ENCODE measurements around the gene POGZ.

POGZ gene, protein sequence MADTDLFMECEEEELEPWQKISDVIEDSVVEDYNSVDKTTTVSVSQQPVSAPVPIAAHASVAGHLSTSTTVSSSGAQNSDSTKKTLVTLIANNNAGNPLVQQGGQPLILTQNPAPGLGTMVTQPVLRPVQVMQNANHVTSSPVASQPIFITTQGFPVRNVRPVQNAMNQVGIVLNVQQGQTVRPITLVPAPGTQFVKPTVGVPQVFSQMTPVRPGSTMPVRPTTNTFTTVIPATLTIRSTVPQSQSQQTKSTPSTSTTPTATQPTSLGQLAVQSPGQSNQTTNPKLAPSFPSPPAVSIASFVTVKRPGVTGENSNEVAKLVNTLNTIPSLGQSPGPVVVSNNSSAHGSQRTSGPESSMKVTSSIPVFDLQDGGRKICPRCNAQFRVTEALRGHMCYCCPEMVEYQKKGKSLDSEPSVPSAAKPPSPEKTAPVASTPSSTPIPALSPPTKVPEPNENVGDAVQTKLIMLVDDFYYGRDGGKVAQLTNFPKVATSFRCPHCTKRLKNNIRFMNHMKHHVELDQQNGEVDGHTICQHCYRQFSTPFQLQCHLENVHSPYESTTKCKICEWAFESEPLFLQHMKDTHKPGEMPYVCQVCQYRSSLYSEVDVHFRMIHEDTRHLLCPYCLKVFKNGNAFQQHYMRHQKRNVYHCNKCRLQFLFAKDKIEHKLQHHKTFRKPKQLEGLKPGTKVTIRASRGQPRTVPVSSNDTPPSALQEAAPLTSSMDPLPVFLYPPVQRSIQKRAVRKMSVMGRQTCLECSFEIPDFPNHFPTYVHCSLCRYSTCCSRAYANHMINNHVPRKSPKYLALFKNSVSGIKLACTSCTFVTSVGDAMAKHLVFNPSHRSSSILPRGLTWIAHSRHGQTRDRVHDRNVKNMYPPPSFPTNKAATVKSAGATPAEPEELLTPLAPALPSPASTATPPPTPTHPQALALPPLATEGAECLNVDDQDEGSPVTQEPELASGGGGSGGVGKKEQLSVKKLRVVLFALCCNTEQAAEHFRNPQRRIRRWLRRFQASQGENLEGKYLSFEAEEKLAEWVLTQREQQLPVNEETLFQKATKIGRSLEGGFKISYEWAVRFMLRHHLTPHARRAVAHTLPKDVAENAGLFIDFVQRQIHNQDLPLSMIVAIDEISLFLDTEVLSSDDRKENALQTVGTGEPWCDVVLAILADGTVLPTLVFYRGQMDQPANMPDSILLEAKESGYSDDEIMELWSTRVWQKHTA (N-terminal part only)

DNA sequence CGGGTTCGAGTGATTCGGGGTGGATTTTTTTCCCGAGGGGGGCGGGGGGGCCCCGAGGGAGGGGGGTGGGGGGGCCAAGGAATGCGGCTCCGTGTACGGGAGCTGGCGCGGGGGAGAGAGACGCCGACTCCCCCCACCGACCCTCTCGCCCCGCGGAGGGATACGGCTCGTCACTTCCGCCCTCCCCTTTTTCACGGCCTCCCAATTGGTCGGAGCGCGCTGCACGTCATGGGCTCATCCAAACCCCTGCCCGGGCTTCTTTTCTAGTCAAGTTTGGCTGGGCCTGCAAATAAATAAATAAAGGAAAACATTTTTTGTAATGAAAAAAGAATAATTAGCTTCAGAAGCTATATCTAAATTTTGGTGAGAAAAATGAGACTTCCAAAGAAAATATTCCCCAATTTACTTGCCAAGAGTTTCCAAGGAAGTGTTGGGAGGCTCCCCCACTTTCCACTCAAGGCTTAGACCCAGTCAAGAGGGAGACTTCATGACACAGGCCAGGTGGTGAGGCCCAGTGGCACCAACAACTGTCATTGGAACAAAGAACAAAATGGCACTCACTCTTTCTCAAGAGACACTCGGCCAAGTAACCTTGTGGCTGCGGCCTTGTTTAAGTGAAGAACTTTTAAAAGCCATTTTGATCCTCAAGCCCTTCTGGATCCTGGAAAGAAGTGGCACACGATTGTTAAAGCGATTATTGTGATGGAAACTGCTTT, at the start of gene POGZ:
Gene POGZ, minus strand, starts transcription at position 164 of the 716 bp plus-strand sequence. CDS start 17,290 bp downstream, outside the sequence.
- Mint-ChIP-seq H3K4me3 (peak within 1 kb of the TSS; percentile 91), H3K27ac (peak within 1 kb of the TSS; percentile 91), H3K9me3 (no peaks in the 10 kb centered on the region), H3K36me3 (ENCODE audit: low read depth) (peaks cover 2% of the 10 kb centered on the region), H3K27me3 (ENCODE audit: low read depth) (peaks cover 14% of the 10 kb centered on the region), H3K4me1 (ENCODE audit: low read depth) (peaks cover 15% of the 10 kb centered on the region)

DNA sequence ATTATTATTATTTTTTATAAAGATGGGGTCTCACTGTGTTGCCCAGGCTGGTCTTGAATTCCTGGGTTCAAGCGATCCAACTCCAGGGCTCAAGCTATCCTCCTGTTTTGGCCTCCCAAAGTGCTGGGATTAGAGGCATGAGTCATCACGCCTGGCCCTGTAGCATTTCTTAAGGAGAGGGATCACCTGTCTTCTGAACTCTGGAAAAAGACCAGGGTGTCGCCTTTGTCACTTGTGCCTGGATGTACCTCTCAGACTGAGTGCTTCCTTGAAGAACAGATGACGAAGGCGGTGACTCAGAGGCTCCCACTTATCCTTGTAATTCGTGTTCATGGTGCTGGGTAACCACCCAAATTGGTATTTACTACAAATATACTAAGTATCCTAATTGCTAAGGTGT, 49.5 kb upstream of the POGZ start:
- Mint-ChIP-seq H3K27ac (no peak overlapping the region), H3K36me3 (ENCODE audit: low read depth) (no peaks in the 10 kb centered on the region), H3K27me3 (ENCODE audit: low read depth) (peaks cover 32% of the 10 kb centered on the region), H3K9me3 (no peaks in the 10 kb centered on the region), H3K4me3 (no peak overlapping the region), H3K4me1 (ENCODE audit: low read depth) (peaks cover 16% of the 10 kb centered on the region)

DNA sequence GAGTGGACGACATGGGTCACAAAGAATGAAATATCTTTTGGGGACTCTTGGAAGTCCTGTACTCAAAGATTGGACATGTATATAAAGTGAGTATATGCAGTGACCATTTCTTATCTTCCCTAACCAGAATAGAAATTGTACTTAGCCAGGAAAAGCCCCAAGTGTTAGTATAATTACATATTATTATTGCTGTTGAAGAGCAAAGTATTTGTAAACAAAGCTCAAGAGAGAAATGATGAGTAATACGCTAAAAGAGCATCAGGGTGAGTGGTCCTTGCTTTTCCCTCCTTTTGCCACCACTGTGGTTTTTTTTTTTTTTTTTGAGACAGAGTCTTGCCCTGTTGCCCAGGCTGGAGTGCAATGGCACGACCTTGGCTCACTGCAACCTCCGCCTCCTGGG, 45.5 kb upstream of the POGZ start:
- no peaks in the 10 kb centered on the region for H3K9me3 Mint-ChIP-seq
- H3K36me3 Mint-ChIP-seq (ENCODE audit: low read depth) = no peaks in the 10 kb centered on the region
- H3K4me3 Mint-ChIP-seq = no peak overlapping the region
- H3K4me1 Mint-ChIP-seq (ENCODE audit: low read depth) = no peaks in the 10 kb centered on the region
- H3K27ac Mint-ChIP-seq = no peak overlapping the region
- peaks cover 22% of the 10 kb centered on the region for H3K27me3 Mint-ChIP-seq (ENCODE audit: low read depth)

DNA sequence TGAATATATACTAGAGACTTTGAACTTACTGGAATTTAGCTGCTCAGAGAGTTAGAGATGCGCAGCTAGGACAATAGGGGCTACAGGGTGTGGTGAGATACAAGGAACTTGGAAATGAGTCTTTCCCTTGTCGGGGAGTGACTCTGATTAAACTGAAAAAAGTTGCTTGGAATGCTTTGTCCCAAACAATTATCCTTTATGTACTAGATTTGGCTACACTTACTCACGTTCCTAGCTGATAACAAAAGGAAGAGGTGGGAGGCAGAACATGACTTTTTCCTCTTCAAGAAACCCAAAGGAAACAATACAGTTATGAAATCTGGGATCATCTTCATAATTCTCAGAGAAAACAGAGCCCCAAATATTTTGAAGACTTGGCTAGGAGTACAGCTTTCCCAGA, 45.0 kb upstream of the POGZ start:
- H3K4me3 Mint-ChIP-seq = no peak overlapping the region
- H3K27ac Mint-ChIP-seq = no peak overlapping the region
- no peaks in the 10 kb centered on the region for H3K36me3 Mint-ChIP-seq (ENCODE audit: low read depth)
- H3K4me1 Mint-ChIP-seq (ENCODE audit: low read depth) = no peaks in the 10 kb centered on the region
- no peaks in the 10 kb centered on the region for H3K9me3 Mint-ChIP-seq
- H3K27me3 Mint-ChIP-seq (ENCODE audit: low read depth) = peaks cover 19% of the 10 kb centered on the region

DNA sequence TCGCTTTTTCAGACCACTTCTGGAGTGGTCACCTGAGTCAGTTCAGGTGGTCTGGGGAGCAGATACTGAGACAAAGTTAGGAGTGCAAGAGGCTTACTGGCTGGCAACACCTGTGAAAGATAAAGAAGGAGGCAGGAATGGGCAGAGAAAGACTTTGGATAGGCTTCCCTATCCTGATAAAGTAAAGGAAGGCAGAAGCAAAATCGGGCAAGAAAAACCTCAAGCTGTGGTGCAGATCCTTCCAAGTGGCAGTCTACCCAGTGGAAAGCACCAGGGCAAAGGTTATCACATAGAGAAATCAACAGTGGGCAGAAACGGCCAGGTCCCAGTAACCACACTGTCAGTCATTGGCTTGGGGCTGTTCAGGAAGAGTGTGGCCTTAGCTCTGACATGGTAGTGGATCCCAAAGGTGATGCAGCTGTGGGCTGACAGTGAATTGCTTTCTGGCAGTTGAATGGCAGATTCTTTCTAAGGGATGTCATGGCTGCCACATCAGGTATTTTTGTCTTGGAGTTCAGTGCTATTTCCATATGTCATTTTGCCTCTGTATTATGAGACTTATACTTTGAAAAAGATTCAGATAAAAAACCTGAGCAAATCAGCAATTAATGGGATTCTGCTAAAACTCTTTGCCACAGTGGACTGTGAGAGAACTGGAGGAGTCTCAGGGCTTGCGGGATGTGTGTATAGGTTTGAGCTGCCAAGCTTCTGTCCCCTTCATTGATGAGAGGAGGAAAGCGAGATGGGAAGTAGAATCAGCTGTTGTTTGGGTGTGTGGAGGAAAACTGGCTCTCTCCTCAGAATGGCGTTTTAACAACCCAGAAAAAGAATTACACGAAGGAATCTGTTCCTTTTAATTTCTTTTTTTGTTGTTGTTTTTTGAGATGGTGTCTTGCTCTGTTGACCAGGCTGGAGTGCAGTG, 43.8 kb upstream of the POGZ start:
- Mint-ChIP-seq H3K27me3 (ENCODE audit: low read depth) (peaks cover 16% of the 10 kb centered on the region), H3K27ac (no peak overlapping the region), H3K4me3 (no peak overlapping the region), H3K9me3 (no peaks in the 10 kb centered on the region), H3K4me1 (ENCODE audit: low read depth) (no peaks in the 10 kb centered on the region), H3K36me3 (ENCODE audit: low read depth) (no peaks in the 10 kb centered on the region)

DNA sequence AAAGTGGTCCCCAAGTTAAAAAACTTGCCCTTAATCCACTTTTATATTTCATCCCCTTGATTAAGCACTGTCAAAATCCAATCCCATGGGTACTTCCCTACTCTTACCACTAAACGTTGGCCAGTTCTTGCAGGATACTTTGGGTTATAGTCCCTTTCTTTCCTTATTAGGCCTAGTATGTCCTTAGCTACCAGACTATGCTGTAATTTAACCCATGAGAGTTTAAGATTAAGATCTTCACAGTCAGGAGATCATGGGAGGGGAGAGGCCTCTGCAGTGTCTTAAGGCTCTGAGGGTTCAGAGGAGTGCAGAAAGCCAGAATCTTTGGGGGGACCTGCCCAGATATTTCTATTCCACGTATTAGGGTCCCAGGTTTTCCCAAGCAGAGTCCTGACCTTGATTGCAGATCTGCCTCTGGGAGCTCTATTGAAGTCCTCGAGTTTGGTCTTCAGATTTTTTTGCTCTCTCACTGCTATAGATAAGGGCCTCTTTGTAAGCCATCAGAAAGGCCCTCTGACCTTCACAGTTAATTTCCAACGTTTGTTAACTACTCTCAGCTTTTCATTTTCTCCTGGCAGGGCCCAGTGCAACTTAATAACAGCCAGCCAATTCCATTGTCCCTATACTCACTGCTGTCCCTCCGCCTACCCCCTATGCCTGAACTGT, 42.9 kb upstream of the POGZ start:
- Mint-ChIP-seq H3K27ac (no peak overlapping the region), H3K9me3 (no peaks in the 10 kb centered on the region), H3K4me3 (no peak overlapping the region), H3K4me1 (ENCODE audit: low read depth) (no peaks in the 10 kb centered on the region), H3K27me3 (ENCODE audit: low read depth) (peaks cover 15% of the 10 kb centered on the region), H3K36me3 (ENCODE audit: low read depth) (no peaks in the 10 kb centered on the region)

DNA sequence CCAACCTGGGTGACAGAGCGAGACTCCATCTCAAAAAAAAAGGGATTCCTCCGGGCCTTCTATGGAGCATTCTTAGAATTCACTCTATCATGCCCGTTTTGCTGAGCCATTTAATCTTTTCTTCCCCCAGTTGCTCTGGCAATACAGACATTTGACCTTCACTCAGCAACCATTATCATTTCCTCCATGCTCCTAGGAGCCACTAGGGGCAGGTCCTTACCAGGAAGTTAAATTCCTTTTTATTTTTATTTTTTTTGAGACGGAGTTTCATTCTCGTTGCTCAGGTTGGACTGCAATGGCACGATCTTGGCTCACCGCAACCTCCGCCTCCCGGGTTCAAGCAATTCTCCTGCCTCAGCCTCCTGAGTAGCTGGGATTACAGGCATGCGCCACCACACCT, 42.2 kb upstream of the POGZ start:
- H3K27ac Mint-ChIP-seq = no peak overlapping the region
- no peak overlapping the region for H3K4me3 Mint-ChIP-seq
- H3K27me3 Mint-ChIP-seq (ENCODE audit: low read depth) = peaks cover 12% of the 10 kb centered on the region
- no peaks in the 10 kb centered on the region for H3K9me3 Mint-ChIP-seq
- no peaks in the 10 kb centered on the region for H3K4me1 Mint-ChIP-seq (ENCODE audit: low read depth)
- no peaks in the 10 kb centered on the region for H3K36me3 Mint-ChIP-seq (ENCODE audit: low read depth)

DNA sequence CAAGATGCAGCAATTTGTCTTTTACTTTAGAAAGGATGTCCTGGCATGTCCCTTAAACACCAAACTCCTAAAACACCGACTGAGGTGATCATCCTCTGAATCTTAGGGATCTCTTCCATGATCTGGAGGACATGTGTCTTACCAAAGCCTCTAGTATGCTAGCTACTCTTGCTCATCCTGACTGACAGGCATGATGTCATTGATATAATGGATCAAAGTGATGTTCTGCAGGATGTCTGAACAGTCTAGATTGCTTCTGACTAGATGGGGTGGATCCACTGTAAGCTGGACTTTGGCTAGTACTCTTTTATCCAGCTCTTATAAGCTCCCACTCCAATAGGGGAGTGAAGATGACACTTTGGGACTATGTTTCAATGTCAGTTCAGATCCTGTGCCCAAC, 40.6 kb upstream of the POGZ start:
- peaks cover 1% of the 10 kb centered on the region for H3K4me1 Mint-ChIP-seq (ENCODE audit: low read depth)
- H3K9me3 Mint-ChIP-seq = no peaks in the 10 kb centered on the region
- peaks cover 3% of the 10 kb centered on the region for H3K27me3 Mint-ChIP-seq (ENCODE audit: low read depth)
- H3K27ac Mint-ChIP-seq = no peak overlapping the region
- H3K36me3 Mint-ChIP-seq (ENCODE audit: low read depth) = no peaks in the 10 kb centered on the region
- H3K4me3 Mint-ChIP-seq = no peak overlapping the region

DNA sequence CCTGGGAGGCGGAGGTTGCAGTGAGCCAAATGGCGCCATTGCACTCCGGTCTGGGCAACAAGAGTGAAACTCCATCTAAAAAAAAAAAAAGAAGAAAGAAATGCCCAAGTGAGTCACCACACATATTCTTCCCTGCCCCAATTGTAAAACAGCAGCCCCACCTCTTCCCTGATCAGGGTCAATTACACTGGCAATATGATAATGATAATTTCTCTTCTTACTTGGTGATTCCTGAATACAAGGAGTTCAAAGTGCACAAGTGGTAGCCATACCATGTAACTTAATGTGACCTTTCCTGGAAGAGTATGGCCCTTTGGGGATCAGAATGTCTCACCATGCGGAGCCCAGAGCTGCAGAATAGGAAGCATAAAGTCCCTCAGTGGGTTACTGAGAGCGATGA, 40.1 kb upstream of the POGZ start:
- H3K27ac Mint-ChIP-seq = no peak overlapping the region
- no peaks in the 10 kb centered on the region for H3K9me3 Mint-ChIP-seq
- peaks cover 1% of the 10 kb centered on the region for H3K4me1 Mint-ChIP-seq (ENCODE audit: low read depth)
- H3K4me3 Mint-ChIP-seq = no peak overlapping the region
- H3K36me3 Mint-ChIP-seq (ENCODE audit: low read depth) = no peaks in the 10 kb centered on the region
- H3K27me3 Mint-ChIP-seq (ENCODE audit: low read depth) = peaks cover 3% of the 10 kb centered on the region

DNA sequence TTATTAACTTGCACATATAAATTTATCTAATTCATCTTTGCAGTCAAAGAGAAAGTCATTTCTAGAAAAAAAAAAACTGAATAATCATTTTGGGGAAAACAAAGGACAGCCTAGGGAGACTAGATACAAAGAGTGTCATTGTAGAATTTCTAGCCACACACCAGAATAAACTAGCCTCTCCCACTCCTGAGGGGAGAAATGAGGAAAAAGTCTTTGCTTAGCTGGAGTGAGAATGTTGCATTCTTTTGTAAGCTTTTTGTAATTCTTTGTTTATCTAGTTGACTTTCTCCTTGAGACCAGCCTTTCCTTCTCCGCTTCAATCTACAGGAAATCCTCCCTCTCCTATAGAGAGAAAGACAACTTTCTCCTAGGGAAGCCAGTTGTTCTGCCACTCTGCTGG, 36.0 kb upstream of the POGZ start:
- no peaks in the 10 kb centered on the region for H3K36me3 Mint-ChIP-seq (ENCODE audit: low read depth)
- H3K9me3 Mint-ChIP-seq = no peaks in the 10 kb centered on the region
- H3K27ac Mint-ChIP-seq = no peak overlapping the region

DNA sequence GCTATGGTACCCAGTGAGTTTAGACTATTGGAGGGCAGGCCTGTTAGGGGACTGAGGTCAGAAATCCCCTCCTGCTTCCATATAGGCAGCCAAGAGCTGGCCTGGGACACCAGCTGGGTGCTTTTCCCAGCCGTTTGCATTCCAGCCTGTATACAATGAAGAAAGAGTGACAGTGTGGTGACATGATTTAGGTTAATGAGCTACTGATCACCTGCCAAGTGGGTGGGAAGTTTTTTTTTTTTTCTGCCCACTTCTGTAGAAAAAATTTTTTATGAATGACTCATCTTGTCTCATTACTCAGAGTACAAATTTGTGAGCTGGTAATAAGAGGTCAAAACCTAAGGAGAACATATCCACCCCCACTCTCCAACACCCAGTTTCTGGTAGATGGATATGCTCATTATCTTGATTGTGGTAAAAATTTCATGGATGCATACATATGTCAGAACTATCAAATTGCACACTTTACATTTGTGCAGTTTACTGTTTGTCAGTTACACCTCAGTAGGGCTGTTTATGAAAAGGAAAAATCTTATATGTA, 35.5 kb upstream of the POGZ start:
- no peaks in the 10 kb centered on the region for H3K36me3 Mint-ChIP-seq (ENCODE audit: low read depth)
- no peaks in the 10 kb centered on the region for H3K27me3 Mint-ChIP-seq (ENCODE audit: low read depth)
- no peak overlapping the region for H3K27ac Mint-ChIP-seq
- peaks cover 1% of the 10 kb centered on the region for H3K4me1 Mint-ChIP-seq (ENCODE audit: low read depth)
- no peak overlapping the region for H3K4me3 Mint-ChIP-seq
- H3K9me3 Mint-ChIP-seq = no peaks in the 10 kb centered on the region

More for the DNA sequence above, 36.0 kb upstream of the POGZ start:
- Mint-ChIP-seq H3K4me3 (no peak overlapping the region), H3K4me1 (ENCODE audit: low read depth) (peaks cover 1% of the 10 kb centered on the region), H3K27me3 (ENCODE audit: low read depth) (no peaks in the 10 kb centered on the region)

DNA sequence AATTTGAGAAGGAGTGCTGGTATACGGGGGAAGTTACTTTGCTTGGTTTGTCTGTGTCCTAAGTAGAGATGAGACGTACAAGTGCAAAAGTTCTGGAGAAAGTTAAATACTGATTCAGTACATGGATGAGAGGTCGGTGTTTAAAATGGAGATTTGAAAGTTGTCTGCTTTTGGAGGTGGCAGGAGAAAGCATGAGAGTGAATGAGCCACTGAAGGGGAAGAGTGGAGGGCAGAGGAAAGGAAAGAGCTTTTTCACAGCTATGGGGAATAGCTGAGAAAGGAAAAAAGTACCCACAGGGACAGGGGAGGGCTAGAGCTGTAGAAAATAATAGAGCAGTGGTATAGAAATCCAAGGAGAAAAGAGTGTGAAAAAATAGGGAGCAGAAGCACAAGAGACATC, 33.7 kb upstream of the POGZ start:
- Mint-ChIP-seq H3K9me3 (no peaks in the 10 kb centered on the region), H3K36me3 (ENCODE audit: low read depth) (no peaks in the 10 kb centered on the region), H3K27me3 (ENCODE audit: low read depth) (no peaks in the 10 kb centered on the region), H3K4me3 (no peak overlapping the region), H3K4me1 (ENCODE audit: low read depth) (peaks cover 1% of the 10 kb centered on the region), H3K27ac (no peak overlapping the region)

DNA sequence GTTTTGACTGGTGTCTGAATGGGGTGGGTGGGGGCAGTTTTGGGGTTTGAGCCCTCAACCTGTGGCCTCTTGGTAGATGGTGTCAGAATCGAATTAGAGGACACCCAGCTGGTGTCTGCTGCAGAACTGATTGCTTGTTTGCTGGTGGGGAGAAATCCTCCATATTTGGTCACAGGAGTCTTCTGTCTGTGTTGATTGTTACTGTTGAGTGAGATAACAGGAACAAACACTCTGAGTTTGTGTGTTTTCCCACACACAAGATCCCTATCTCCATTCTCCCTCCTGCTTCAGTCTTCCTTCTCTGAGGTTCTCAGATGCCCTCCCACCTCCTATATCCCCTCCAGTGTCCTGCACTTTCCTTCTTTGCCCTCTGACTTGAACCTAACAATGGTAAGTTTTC, 32.8 kb upstream of the POGZ start:
- peaks cover 1% of the 10 kb centered on the region for H3K4me1 Mint-ChIP-seq (ENCODE audit: low read depth)
- no peaks in the 10 kb centered on the region for H3K9me3 Mint-ChIP-seq
- no peaks in the 10 kb centered on the region for H3K36me3 Mint-ChIP-seq (ENCODE audit: low read depth)
- H3K4me3 Mint-ChIP-seq = no peak overlapping the region
- no peaks in the 10 kb centered on the region for H3K27me3 Mint-ChIP-seq (ENCODE audit: low read depth)
- no peak overlapping the region for H3K27ac Mint-ChIP-seq

Measured in T-helper 1 cell treated with Interleukin-12 subunit alpha and Interleukin-12 subunit beta and Interleukin-4 antibody, amounts not matched to agents 30 μg/mL and 1 μg/mL, for 36 hours (primary cell).